C4-2B (cell line): Measurements from ENCODE around the gene NBPF12.
"Not testable (repeated sequence)": the region's sequence is repeated elsewhere in the genome, so short reads cannot be mapped to it uniquely, and the experiment has no call there.

Experiments used
- ZFX ChIP-seq: fragments of 450-650 bp; IDR thresholded peaks from 2 replicates; pipeline ENCODE4 v1.6.1; 2017
- TF ChIP-seq, protein P1 (sequence below): fragments of 450-650 bp; conservative IDR thresholded peaks from 2 replicates; pipeline ENCODE4 v1.5.1; 2017; ENCODE audit warnings: mild to moderate bottlenecking

DNA sequence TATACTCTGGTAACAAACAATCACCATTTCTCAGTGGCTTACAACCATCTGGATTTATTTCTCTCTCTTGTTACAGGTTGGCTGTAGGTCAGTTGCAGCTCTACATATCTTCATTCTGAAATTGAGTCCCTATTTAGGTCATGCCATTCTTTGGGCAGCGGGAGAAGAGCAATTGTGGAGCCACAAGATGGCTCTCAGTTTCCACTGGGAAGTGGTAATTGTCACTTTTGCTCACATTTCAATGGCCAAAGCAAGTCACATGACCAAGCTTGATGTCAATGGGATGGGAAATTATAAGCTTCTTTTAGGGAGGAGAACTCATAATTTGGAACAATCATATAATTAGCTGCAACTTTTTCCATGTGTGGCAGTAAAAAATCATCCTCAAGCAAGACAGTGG lies 7.9 kb upstream of the NBPF12 start:
- TF ChIP-seq, protein P1, sequence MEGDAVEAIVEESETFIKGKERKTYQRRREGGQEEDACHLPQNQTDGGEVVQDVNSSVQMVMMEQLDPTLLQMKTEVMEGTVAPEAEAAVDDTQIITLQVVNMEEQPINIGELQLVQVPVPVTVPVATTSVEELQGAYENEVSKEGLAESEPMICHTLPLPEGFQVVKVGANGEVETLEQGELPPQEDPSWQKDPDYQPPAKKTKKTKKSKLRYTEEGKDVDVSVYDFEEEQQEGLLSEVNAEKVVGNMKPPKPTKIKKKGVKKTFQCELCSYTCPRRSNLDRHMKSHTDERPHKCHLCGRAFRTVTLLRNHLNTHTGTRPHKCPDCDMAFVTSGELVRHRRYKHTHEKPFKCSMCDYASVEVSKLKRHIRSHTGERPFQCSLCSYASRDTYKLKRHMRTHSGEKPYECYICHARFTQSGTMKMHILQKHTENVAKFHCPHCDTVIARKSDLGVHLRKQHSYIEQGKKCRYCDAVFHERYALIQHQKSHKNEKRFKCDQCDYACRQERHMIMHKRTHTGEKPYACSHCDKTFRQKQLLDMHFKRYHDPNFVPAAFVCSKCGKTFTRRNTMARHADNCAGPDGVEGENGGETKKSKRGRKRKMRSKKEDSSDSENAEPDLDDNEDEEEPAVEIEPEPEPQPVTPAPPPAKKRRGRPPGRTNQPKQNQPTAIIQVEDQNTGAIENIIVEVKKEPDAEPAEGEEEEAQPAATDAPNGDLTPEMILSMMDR = not testable (repeated sequence)
- TF ChIP-seq ZFX = not testable (repeated sequence)
